Osteocyte (in vitro differentiated cells): ENCODE data around the gene CHST11. TPM values are rescaled to one million over a fixed set of nuclear protein-coding genes. Genes with fewer than 3 reads are reported as not detected.

Experiments used
- DNase-seq: peaks from one replicate; pipeline ENCODE4 v3.0.0; 2021; ENCODE audit warnings: mixed read lengths; ENCODE audit not compliant: unreplicated experiment; ENCODE audit errors: extremely low spot score
- H3K27ac Mint-ChIP-seq: one replicate; pipeline ENCODE4 v1.8.0; 2021; ENCODE audit warnings: mild to moderate bottlenecking, mixed read lengths; ENCODE audit not compliant: unreplicated experiment
- H3K27me3 Mint-ChIP-seq: one replicate; pipeline ENCODE4 v1.8.0; 2021; ENCODE audit warnings: mixed read lengths; ENCODE audit not compliant: unreplicated experiment
- H3K36me3 Mint-ChIP-seq: one replicate; pipeline ENCODE4 v1.8.0; 2021; ENCODE audit warnings: mixed read lengths; ENCODE audit not compliant: unreplicated experiment
- H3K4me1 Mint-ChIP-seq: one replicate; pipeline ENCODE4 v1.8.0; 2021; ENCODE audit warnings: mixed read lengths; ENCODE audit not compliant: unreplicated experiment
- H3K4me3 Mint-ChIP-seq: one replicate; pipeline ENCODE4 v1.8.0; 2021; ENCODE audit warnings: mild to moderate bottlenecking, moderate library complexity, mixed read lengths; ENCODE audit not compliant: unreplicated experiment
- H3K9me3 Mint-ChIP-seq: one replicate; pipeline ENCODE4 v1.8.0; 2021; ENCODE audit warnings: mixed read lengths; ENCODE audit not compliant: unreplicated experiment
- total RNA-seq: library from RNA; stranded (reverse); gene quantifications from 2 replicates; pipeline ENCODE4 v1.2.1, GENCODE V29; 2021
- TF ChIP-seq, protein P1 (sequence below): fragments of 200-600 bp; sonication (generic); IDR thresholded peaks from 2 replicates; pipeline ENCODE4 v1.5.0; 2021; ENCODE audit warnings: antibody characterized with exemption, mild to moderate bottlenecking, moderate library complexity

Gene CHST11
- total RNA-seq, 1 donor from 2014 or later, result 7.5 TPM

DNA sequence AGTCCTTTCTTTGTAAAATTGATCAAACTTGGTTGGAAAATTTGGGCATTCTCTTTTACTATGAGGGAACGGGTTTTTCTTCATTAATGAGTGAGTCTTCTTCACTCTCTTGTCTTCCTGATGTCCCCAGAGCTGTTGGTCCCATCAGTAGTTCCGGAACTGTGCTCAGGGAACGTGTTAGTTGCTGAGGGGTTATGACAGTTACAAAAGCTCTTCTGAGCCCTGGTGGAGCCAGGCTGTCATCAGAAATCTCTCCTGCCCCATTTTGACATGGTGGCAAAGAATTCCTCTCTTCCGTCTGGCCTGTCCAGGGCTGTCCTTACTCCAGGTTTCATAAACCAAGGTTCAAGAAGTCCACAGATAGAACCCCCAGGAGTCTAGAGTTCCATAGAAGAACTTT is 292.8 kb downstream of the CHST11 start:
- H3K27ac Mint-ChIP-seq, result no peak overlapping the region
- no peak overlapping the region for H3K4me3 Mint-ChIP-seq

DNA sequence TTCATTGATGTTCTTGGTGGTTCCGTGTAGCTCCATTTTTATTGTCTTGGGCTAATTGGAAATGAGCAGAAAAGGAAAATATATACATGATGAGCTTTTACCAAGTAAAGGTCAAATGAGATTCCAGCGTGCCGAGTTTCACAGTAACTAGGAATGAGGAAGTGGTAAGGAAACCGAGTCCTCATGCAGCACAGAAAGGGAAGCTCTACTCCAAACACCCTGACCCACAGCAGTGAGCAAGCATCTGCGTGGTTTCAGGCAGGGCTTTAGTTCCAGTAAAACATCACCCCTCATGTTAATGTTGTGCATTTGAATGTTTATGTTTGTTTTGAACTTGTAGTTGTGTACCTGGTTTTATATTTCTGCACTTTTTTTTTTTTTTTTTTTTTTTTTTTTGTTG is 293.3 kb downstream of the CHST11 start:
- DNase-seq, result no peak
- H3K4me1 Mint-ChIP-seq, result peaks cover 7% of the 10 kb centered on the region

More for the DNA sequence above, 292.8 kb downstream of the CHST11 start:
- no peak for DNase-seq
- no peaks in the 10 kb centered on the region for H3K9me3 Mint-ChIP-seq
- no peaks in the 10 kb centered on the region for H3K27me3 Mint-ChIP-seq
- H3K36me3 Mint-ChIP-seq, result no peaks in the 10 kb centered on the region
- H3K4me1 Mint-ChIP-seq, result peaks cover 7% of the 10 kb centered on the region
- TF ChIP-seq, protein P1, sequence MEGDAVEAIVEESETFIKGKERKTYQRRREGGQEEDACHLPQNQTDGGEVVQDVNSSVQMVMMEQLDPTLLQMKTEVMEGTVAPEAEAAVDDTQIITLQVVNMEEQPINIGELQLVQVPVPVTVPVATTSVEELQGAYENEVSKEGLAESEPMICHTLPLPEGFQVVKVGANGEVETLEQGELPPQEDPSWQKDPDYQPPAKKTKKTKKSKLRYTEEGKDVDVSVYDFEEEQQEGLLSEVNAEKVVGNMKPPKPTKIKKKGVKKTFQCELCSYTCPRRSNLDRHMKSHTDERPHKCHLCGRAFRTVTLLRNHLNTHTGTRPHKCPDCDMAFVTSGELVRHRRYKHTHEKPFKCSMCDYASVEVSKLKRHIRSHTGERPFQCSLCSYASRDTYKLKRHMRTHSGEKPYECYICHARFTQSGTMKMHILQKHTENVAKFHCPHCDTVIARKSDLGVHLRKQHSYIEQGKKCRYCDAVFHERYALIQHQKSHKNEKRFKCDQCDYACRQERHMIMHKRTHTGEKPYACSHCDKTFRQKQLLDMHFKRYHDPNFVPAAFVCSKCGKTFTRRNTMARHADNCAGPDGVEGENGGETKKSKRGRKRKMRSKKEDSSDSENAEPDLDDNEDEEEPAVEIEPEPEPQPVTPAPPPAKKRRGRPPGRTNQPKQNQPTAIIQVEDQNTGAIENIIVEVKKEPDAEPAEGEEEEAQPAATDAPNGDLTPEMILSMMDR, result no peak

DNA sequence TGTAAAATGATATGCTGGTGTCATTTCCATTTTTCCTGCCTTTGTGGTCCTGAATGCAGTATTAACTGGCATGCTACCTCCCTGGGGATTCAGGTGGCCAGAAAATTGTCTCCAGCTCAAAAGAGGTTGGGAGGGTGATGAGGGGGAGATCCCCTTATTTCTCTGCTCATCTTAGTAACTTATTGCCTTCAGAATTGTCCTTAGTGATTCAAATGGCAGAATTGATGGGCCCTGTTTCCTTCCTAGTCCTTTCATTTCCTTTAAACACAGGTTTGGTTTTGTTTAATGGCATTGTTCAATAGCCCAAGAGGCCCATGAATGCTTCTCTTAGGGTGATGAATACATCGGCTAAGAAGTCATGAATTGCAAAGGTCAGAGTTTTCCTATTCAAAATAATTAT is 294.4 kb downstream of the CHST11 start:
- no peak overlapping the region for H3K4me3 Mint-ChIP-seq
- H3K36me3 Mint-ChIP-seq, result no peaks in the 10 kb centered on the region
- TF ChIP-seq, protein P1, result no peak
- no peaks in the 10 kb centered on the region for H3K27me3 Mint-ChIP-seq
- H3K27ac Mint-ChIP-seq, result no peak overlapping the region
- peak; percentile 0 for DNase-seq
- H3K9me3 Mint-ChIP-seq, result no peaks in the 10 kb centered on the region
- peaks cover 7% of the 10 kb centered on the region for H3K4me1 Mint-ChIP-seq

More for the DNA sequence above, 293.3 kb downstream of the CHST11 start:
- no peaks in the 10 kb centered on the region for H3K36me3 Mint-ChIP-seq
- H3K27me3 Mint-ChIP-seq, result no peaks in the 10 kb centered on the region
- H3K27ac Mint-ChIP-seq, result no peak overlapping the region
- H3K9me3 Mint-ChIP-seq, result no peaks in the 10 kb centered on the region
- TF ChIP-seq, protein P1, result no peak
- no peak overlapping the region for H3K4me3 Mint-ChIP-seq

DNA sequence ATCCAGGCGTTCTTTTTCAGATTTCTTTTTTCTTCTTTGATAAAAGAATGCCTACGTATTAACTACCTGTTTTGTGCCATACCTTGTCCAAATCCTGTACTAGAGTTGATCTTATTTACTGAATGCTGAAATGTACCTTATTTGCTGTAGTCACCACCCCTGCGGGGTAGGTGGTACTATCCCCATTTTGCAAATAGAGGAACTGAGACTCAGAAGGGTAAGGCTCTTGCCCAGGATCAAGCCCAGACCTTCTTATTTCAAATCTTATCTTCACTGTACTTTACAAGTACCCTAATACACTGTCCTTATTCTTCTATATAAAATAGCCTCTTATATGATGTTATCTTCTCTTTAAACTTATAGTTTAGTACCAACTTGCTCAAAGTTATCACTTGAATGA is 294.8 kb downstream of the CHST11 start:
- Mint-ChIP-seq H3K9me3 (no peaks in the 10 kb centered on the region), H3K4me1 (peaks cover 7% of the 10 kb centered on the region), H3K27ac (no peak overlapping the region), H3K36me3 (no peaks in the 10 kb centered on the region), H3K4me3 (no peak overlapping the region), H3K27me3 (no peaks in the 10 kb centered on the region)
- TF ChIP-seq, protein P1, result no peak
- peak; percentile 1 for DNase-seq

DNA sequence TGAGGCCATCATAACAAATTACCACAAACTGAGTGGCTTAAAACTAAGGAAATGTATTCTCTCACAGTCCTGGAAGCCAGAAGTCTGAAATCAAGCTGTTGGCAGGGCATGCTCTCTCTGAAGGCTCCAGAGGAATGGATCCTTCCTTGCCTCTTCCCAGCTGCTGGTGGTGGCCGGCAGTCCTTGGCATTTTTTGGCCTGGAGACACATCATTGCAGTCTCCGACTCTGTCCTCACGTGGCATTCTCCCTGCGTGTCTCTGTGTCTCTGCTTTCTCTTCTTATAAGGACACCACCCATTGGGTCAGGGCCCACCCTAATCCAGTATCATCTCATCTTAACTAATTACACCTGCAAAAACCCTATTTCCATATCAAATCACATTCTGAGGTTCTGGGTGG is 295.3 kb downstream of the CHST11 start:
- Mint-ChIP-seq H3K36me3 (peaks cover under 1% of the 10 kb centered on the region), H3K27me3 (no peaks in the 10 kb centered on the region), H3K4me1 (peaks cover 7% of the 10 kb centered on the region), H3K9me3 (no peaks in the 10 kb centered on the region), H3K4me3 (no peak overlapping the region), H3K27ac (no peak overlapping the region)
- TF ChIP-seq, protein P1, result no peak
- peak; percentile 23 for DNase-seq
